GM19455 (cell line): ENCODE results near the gene SFRP5.

Experiments
- ATAC-seq: cut with Tn5 transposase; IDR thresholded peaks from one replicate; pipeline ENCODE4 v1.9.1; 2021; ENCODE audit not compliant: unreplicated experiment

The SFRP5 gene

DNA sequence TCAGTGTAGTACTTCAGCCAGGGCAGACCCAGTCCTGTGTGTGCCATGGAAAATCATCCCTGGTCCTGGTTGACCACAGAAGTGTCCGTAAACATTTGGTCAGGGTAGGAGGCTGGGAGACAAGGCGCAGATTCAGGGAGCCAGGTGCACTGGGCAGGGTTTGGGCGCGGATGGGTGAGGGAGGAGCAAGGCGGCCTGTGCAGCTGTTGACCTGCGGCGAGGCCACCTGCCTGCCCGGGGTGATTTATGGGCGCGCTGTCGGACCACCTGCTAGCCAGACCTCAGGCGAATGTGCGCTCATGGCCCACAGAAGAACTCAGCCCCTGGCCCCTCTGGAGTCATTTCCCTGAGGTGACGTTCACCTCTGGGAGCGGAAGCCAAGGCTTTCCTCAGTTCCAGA, 6.6 kb downstream of the SFRP5 start:
- no peak for ATAC-seq

DNA sequence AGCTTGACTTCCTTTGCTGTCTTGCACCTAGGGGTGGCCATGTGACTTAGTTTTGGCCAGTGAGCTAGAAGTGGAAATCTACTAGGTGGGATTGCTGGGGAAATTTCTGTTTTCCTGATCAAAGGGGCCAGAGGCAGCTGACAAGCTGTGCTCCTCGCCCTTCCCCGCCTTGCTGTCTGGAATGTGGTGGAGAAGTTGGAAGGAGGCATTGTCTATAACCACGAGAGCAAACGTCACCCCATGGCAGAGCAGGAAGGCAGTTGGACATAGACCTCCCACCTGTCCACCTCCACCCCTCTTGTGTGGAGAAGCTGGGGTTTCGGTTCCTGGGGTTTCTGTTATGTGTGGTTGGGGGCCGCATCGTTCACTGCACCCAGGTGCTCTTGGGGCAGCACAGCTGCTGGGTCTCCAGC, 7.3 kb downstream of the SFRP5 start:
- no peak for ATAC-seq

GRCh38 chr10:97763947-97764346, 7.9 kb downstream of the SFRP5 start:
- no peak for ATAC-seq

GRCh38 chr10:97763411-97763810, 8.4 kb downstream of the SFRP5 start:
- ATAC-seq = no peak

DNA sequence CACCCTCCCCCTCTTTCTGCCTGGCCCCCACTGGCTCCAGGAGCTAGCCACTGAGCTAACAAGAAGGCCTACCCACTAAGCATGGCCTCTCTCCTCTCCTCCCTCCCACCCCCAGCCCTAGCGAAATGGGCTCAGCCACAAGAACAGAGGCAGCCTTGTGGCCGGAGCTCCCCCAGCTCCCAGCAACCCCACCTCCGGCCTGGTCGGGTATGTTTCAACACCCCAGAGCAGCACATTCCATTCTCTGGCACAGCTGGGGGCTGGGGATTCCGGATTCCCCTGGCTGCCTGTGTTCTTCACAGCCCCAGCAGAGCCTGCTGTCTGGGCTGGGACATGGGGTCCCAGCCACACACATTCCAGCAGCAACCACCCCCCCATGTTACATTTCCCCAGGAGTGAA, 9.0 kb downstream of the SFRP5 start:
- no peak for ATAC-seq

DNA sequence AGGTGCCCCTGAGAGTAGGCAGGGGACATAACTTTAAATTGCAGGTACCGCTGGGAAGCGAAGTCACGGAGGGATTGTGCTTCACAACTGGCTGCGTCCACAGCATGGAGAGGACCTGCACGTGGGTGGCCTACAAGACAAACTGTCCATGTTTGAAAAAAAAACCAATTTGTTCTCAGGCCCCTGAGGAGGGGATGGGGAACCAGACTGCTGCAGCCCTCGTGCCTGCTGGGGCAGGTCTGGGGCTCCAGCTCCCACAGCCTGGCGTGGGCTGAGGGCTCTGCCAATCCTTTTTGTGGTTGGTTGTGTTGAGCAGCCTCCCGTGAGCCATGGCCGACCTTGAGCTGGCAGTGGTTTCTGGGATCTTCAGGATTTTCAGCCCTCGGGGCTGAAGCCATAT, 9.7 kb downstream of the SFRP5 start:
- no peak for ATAC-seq

GRCh38 chr10:97761331-97761865, 10.4 kb downstream of the SFRP5 start:
- ATAC-seq = no peak

- ATAC-seq = no peak
These were observed 11.1 kb downstream of the SFRP5 start for GRCh38 chr10:97760461-97761257.

- no peak for ATAC-seq
These were observed 11.9 kb downstream of the SFRP5 start for GRCh38 chr10:97759946-97760345.

- ATAC-seq = no peak
These were observed 12.5 kb downstream of the SFRP5 start for GRCh38 chr10:97759158-97759887.

GRCh38 chr10:97757471-97757870, 14.3 kb downstream of the SFRP5 start:
- no peak for ATAC-seq

- no peak for ATAC-seq
These were observed 16.1 kb downstream of the SFRP5 start for GRCh38 chr10:97755718-97756117.

DNA sequence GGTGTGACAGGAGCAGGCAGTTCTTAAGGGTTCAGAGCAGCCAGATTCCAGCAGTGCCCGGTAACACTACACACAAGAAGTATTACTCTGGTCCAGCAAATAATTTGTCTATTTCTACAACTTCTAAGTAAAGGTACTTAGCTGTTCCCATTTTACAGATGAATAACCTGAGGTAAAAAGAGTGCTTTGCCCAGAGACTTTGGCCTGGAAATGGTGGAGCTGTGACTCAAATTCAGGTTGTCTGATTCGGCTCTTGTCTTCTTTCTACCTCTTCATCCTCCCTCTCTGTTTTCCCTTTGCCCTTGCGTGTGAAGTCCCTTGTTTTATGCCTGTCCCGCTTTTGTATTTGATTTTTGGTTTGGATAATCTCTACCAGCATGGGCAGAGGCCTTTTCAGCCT, 17.1 kb downstream of the SFRP5 start:
- ATAC-seq = no peak

DNA sequence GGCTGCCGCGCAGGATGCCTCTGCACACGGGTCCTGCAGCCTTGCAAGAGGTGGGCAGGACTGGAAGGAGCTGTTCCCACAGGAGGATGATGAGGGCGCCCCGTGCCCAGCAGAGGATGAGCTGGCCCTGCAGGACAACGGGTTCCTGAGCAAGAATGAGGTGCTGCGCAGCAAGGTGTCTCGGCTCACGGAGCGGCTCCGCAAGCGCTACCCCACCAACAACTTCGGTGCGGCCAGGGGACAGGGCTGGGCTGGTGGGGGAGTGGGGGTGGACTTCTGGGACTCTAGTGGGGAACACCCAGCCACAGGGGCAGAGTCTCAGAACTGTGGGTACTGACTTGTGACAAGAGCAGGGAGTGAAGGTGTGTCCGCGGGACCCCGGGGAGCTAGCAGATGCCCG, 18.8 kb downstream of the SFRP5 start:
- no peak for ATAC-seq

GRCh38 chr10:97748116-97748515, 23.7 kb downstream of the SFRP5 start:
- ATAC-seq = no peak

GRCh38 chr10:97747573-97747972, 24.2 kb downstream of the SFRP5 start:
- ATAC-seq = no peak

GRCh38 chr10:97744405-97745035, 27.3 kb downstream of the SFRP5 start:
- ATAC-seq = no peak

DNA sequence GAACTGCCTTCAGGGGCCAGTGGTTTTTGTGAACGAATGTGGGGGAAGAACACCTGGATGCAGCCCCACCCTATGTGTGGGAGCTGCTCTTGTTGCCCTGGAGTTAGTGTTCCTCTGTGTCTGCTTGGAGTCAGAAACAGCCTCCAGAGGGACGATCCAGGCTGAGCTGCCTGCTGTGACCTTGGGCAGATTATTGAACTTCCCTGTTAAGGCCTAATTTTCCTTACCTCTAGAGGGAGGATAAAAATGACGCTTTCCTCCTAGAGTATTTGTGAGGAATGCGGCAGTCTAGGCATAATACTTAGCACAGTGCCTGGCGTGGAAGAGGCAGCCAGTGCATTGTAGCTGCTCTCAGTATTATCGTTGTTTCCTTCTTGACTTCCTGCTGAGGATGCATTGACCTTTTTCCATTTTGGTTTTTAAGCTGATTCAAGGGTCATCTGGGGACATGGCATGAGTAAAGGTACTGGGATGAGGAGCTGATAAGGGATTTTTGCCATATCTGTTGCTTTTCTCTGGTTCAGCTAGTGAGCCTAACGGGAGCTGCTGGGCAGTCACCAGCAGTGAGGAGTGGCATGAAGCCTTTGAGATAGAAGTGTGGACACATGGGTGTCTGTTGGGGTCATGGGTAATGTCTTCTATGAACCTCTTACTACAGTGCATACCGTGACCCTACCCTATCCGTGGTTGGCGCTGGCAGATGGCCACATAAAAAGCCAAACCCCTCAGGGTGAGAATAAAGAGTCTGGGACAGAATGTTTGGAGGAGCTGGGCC, 28.4 kb downstream of the SFRP5 start:
- ATAC-seq = no peak

DNA sequence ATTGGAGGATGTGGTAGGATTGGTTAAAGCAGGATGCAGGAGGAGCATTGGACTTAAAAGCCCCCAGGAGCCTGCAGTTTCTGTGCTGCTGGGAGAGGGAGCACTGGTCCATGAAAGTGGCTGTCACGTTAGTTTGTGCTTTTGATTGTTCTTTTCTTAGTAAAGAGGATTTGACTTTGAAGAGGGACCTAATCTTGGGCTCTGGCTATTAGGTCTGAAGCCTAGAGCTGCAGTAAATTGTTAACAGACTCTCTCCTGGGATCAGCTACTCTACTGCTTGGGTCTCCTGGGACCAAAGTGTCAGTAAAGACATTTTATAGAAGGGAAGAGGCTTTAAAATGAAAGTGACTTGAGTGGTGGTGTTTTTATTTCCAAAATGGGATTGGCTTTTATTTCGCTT, 31.2 kb downstream of the SFRP5 start:
- ATAC-seq = no peak

DNA sequence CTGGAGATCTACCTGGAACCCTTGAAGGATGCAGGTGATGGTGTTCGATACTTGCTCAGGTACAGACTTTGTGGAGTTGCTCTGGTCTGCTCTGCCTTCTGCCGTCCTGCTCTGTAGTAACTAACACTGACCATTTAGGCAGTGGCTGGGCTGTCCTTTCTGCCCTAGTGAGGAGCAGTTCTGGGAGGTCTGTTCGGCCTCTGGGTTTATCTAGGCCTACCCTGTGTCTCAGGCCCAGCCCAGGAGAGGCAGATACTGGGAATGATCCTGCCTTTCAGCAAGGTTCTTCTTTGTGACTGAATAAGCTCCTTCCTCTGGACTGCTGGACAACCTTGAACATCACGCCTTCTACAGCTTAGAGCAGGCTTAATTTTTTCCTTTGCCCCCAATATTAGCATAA, 33.2 kb downstream of the SFRP5 start:
- no peak for ATAC-seq

- ATAC-seq = peak; percentile 14
These were observed 34.0 kb downstream of the SFRP5 start for GRCh38 chr10:97737770-97738265.
